ENCODE data around the gene RMRP. TPM values are rescaled to one million over a fixed set of nuclear protein-coding genes. Genes with fewer than 3 reads are reported as not detected.
"Not testable (repeated sequence)": the region's sequence is repeated elsewhere in the genome, so short reads cannot be mapped to it uniquely, and the experiment has no call there.

RMRP gene
- polyA plus RNA-seq, 12 donors, result not detected

- no peak for DNase-seq
Observed at GRCh38 chr9:35665471-35665818, 7.6 kb upstream of the RMRP start.

- DNase-seq, result peak; percentile 75
Observed at GRCh38 chr9:35664531-35665470, 7.0 kb upstream of the RMRP start, which contains the start of gene ARHGEF39. Gene ARHGEF39 (minus strand): TSS chr9:35665195. CDS start chr9:35665169, 26 bp downstream.

- DNase-seq, result no peak
Observed at GRCh38 chr9:35662437-35662836, 4.6 kb upstream of the RMRP start.

GRCh38 chr9:35661756-35662350 is 4.0 kb upstream of the RMRP start:
- no peak for DNase-seq

GRCh38 chr9:35660966-35661415 is 3.2 kb upstream of the RMRP start:
- no peak for DNase-seq

- no peak for DNase-seq
Observed at GRCh38 chr9:35659340-35659739, 1.5 kb upstream of the RMRP start.

- DNase-seq, result no peak
Observed at GRCh38 chr9:35658968-35659220, 1.1 kb upstream of the RMRP start.

GRCh38 chr9:35658137-35658967 is 533 bp upstream of the RMRP start, which contains the start of gene CCDC107:
Gene CCDC107 (plus strand): TSS chr9:35658292. CDS start chr9:35658380, 88 bp downstream.
- peak; percentile 89 for DNase-seq

- no peak for DNase-seq
Observed at GRCh38 chr9:35656831-35657545, 831 bp downstream of the RMRP start.

GRCh38 chr9:35656348-35656747 is 1.5 kb downstream of the RMRP start:
- DNase-seq, result no peak

GRCh38 chr9:35653611-35654010 is 4.2 kb downstream of the RMRP start:
- no peak for DNase-seq

GRCh38 chr9:35652829-35653209 is 5.0 kb downstream of the RMRP start:
- no peak for DNase-seq

- no peak for DNase-seq
Observed at GRCh38 chr9:35651956-35652828, 5.6 kb downstream of the RMRP start.

GRCh38 chr9:35650341-35651158 is 7.3 kb downstream of the RMRP start, which contains the start of gene SIT1:
Gene SIT1 (minus strand): TSS chr9:35650931. CDS start chr9:35650853, 78 bp downstream.
- DNase-seq, result no peak

- no peak for DNase-seq
Observed at GRCh38 chr9:35649431-35650340, 8.1 kb downstream of the RMRP start.

- peak; percentile 95 for DNase-seq
Observed at GRCh38 chr9:35646533-35647265, 11.1 kb downstream of the RMRP start.

GRCh38 chr9:35646153-35646532 is 11.7 kb downstream of the RMRP start:
- no peak for DNase-seq

- DNase-seq, result not testable (repeated sequence)
Observed at GRCh38 chr9:35645736-35646135, 12.1 kb downstream of the RMRP start.

All from muscle of arm (tissue), 12 donors.